Chondrocyte (in vitro differentiated cells): ENCODE results near the gene EPHA6. TPM values are rescaled to one million over a fixed set of nuclear protein-coding genes. Genes with fewer than 3 reads are reported as not detected.

Source experiments
- DNase-seq: peaks from one replicate; pipeline ENCODE4 v3.0.0; 2021; ENCODE audit warnings: mixed read lengths, low spot score
- H3K27ac Mint-ChIP-seq: one replicate; pipeline ENCODE4 v1.8.0; 2021; ENCODE audit warnings: mild to moderate bottlenecking, moderate library complexity, mixed read lengths; ENCODE audit not compliant: unreplicated experiment
- H3K27me3 Mint-ChIP-seq: 2 replicates; pipeline ENCODE4 v1.8.0; 2021; ENCODE audit warnings: low read depth, mixed read lengths
- H3K36me3 Mint-ChIP-seq: 2 replicates; pipeline ENCODE4 v1.8.0; 2021; ENCODE audit warnings: low read depth, mixed read lengths
- H3K4me1 Mint-ChIP-seq: 2 replicates; pipeline ENCODE4 v1.8.0; 2021; ENCODE audit warnings: low read depth, mild to moderate bottlenecking, mixed read lengths
- H3K4me3 Mint-ChIP-seq: one replicate; pipeline ENCODE4 v1.8.0; 2021; ENCODE audit warnings: mild to moderate bottlenecking, moderate library complexity, mixed read lengths; ENCODE audit not compliant: unreplicated experiment
- H3K9me3 Mint-ChIP-seq: 2 replicates; pipeline ENCODE4 v1.8.0; 2021; ENCODE audit warnings: low read depth, mixed read lengths
- total RNA-seq: library from RNA; stranded (reverse); gene quantifications from 3 replicates; pipeline ENCODE4 v1.2.1, GENCODE V29; 2021
- TF ChIP-seq, protein P1 (sequence below): fragments of 200-600 bp; sonication (generic); IDR thresholded peaks from 2 replicates; pipeline ENCODE4 v1.5.0; 2021; ENCODE audit warnings: antibody characterized with exemption, mild to moderate bottlenecking, moderate library complexity

EPHA6 gene
- total RNA-seq, 1 donor from 2014 or later: 0.62 TPM

DNA sequence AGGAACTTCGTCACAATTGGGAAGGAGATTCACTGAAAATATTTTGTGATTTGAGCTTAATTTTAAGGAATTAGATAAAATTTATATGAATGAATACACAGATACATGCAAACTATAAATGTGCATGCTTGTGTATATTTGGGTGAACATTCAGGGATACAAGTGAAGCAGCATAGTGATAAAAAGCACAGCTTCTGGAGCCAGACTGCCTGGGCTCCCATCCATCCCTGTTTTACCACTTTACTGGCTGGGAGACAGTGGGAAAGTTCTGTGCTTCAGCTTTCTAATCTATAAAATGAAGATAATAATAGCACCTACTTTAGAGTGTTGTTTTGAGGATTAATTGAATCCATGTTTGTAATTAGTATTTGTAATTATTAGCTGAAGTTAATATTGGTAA is 8.1 kb upstream of the EPHA6 start:
- no peaks in the 10 kb centered on the region for H3K36me3 Mint-ChIP-seq
- peaks cover 4% of the 10 kb centered on the region for H3K4me1 Mint-ChIP-seq
- TF ChIP-seq, protein P1, sequence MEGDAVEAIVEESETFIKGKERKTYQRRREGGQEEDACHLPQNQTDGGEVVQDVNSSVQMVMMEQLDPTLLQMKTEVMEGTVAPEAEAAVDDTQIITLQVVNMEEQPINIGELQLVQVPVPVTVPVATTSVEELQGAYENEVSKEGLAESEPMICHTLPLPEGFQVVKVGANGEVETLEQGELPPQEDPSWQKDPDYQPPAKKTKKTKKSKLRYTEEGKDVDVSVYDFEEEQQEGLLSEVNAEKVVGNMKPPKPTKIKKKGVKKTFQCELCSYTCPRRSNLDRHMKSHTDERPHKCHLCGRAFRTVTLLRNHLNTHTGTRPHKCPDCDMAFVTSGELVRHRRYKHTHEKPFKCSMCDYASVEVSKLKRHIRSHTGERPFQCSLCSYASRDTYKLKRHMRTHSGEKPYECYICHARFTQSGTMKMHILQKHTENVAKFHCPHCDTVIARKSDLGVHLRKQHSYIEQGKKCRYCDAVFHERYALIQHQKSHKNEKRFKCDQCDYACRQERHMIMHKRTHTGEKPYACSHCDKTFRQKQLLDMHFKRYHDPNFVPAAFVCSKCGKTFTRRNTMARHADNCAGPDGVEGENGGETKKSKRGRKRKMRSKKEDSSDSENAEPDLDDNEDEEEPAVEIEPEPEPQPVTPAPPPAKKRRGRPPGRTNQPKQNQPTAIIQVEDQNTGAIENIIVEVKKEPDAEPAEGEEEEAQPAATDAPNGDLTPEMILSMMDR: no peak
- H3K27ac Mint-ChIP-seq: no peak overlapping the region
- no peak for DNase-seq
- H3K9me3 Mint-ChIP-seq: no peaks in the 10 kb centered on the region
- H3K27me3 Mint-ChIP-seq: peaks cover 12% of the 10 kb centered on the region
- H3K4me3 Mint-ChIP-seq: no peak overlapping the region

DNA sequence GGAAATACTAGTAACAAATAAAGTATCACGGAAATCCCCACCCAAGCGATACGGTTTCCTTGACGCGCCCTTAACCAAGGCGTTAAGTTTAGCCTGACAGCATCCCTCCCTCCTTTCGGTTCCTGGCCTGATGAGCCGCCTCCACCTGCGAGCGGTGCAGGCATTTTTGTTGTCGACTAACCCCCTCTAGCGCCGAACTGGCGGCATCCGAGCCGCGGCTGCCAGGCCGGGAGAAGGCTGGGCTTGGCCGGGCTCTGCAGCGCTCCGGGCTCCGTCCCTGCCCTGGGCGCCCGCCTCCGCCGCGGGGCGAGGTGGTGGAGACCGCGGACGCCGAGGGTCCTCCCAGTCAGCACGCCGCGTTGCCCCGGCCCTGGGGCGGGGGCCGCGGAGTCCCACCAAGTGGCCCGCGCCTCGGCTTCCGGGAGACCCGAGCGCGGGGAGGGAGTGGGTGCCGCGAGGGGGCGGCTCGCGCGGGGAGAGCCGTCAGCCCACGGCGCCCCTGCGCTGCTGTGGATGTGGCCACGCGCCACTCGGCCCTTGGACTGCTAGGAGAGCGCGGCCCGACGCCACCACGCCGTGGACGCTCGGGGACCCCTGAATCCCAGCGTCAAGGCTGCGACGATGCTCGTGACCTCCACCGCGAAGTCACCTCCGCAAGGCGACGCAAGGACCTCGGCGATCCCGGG is 1.1 kb upstream of the EPHA6 start:
- no peaks in the 10 kb centered on the region for H3K36me3 Mint-ChIP-seq
- H3K4me1 Mint-ChIP-seq: peaks cover 14% of the 10 kb centered on the region
- no peak overlapping the region for H3K27ac Mint-ChIP-seq
- H3K4me3 Mint-ChIP-seq: peak overlapping the region; percentile 82
- TF ChIP-seq, protein P1: peak; percentile 86
- no peaks in the 10 kb centered on the region for H3K9me3 Mint-ChIP-seq
- H3K27me3 Mint-ChIP-seq: peaks cover 21% of the 10 kb centered on the region
- DNase-seq: peak; percentile 91

DNA sequence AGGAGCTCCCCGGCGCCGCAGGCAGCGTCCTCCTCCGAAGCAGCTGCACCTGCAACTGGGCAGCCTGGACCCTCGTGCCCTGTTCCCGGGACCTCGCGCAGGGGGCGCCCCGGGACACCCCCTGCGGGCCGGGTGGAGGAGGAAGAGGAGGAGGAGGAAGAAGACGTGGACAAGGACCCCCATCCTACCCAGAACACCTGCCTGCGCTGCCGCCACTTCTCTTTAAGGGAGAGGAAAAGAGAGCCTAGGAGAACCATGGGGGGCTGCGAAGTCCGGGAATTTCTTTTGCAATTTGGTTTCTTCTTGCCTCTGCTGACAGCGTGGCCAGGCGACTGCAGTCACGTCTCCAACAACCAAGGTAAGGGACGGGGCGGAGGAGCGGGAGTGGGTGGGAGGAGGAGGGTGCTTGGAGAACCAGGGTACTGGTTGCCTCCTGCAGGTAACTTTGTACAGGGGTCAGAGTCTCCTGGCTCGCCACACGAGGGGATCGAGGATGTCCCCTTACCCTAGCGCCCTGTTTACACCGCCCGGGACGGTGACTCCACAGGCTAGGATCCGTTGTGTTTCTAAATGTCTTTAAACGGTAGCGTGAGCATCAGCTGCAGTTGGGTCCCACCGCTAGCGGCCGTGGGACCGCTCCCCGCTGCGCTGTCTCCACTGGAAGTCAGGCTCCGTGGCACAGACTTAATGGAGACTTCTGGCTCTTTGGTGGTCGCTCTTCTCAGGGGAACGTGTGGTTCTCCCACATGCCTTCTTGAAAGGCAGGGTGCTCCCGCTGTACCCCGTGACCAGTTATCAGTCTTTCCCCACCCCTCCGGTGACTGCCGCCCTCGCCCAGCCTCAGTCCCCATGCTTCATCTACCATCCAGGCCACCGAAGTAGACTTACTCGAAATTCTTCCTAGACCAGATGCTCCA is 515 bp downstream of the EPHA6 start:
- DNase-seq: no peak
- Mint-ChIP-seq H3K9me3 (no peaks in the 10 kb centered on the region), H3K36me3 (no peaks in the 10 kb centered on the region), H3K4me1 (peaks cover 14% of the 10 kb centered on the region), H3K4me3 (peak overlapping the region; percentile 82), H3K27me3 (peaks cover 20% of the 10 kb centered on the region), H3K27ac (no peak overlapping the region)
- TF ChIP-seq, protein P1: no peak

DNA sequence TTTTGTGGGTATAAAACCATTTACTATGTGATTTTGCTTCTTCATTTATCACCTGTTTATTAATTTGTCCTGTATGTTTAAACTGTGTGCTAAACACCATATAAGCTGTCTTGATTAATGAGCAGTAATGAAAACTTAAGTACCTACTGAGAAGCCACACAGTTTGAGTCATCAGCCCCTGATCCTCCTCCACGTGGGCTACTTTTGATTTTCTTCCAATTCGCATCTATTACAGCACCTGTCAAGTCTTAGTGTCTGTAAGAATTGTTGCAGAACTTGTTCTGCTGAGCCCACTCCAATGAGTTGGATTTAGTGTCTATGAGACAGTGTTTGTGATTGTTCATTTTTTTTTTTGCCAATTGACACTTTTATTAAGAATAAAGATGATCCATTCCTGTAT is 16.8 kb downstream of the EPHA6 start:
- H3K36me3 Mint-ChIP-seq: no peaks in the 10 kb centered on the region
- DNase-seq: no peak
- no peak overlapping the region for H3K27ac Mint-ChIP-seq
- no peaks in the 10 kb centered on the region for H3K9me3 Mint-ChIP-seq
- peaks cover 28% of the 10 kb centered on the region for H3K27me3 Mint-ChIP-seq
- no peaks in the 10 kb centered on the region for H3K4me1 Mint-ChIP-seq
- H3K4me3 Mint-ChIP-seq: no peak overlapping the region
- TF ChIP-seq, protein P1: no peak

DNA sequence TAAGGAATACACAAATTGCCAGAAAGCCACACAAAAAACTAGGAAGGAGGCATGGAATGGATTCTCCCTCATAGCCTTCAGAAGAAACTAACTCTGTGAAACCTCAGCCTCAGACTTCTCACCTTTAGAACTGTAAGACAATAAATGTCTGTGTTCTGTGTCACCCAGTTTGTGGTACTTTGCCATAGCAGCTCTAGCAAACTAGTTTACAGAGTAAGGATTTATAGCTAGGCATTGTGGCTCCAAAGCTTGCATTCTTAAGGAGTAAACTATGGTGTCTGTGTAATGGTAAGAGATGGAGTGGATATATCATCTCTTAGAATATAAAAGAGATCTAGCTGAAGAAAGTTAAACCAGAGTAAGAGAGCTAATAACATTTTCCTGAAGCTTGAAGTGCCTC is 18.9 kb downstream of the EPHA6 start:
- Mint-ChIP-seq H3K36me3 (no peaks in the 10 kb centered on the region), H3K4me3 (no peak overlapping the region), H3K9me3 (peaks cover 2% of the 10 kb centered on the region), H3K27ac (no peak overlapping the region), H3K4me1 (no peaks in the 10 kb centered on the region), H3K27me3 (peaks cover 17% of the 10 kb centered on the region)
- no peak for DNase-seq
- TF ChIP-seq, protein P1: no peak
